ENCODE data around the gene NCOA5. TPM values are rescaled to one million over a fixed set of nuclear protein-coding genes. Genes with fewer than 3 reads are reported as not detected.

The NCOA5 gene
- total RNA-seq, 1 experiment from 2014 or later = 26.9 TPM

GRCh38 chr20:46056970-46057855 lies 32.5 kb downstream of the NCOA5 start:
- H4K20me1 ChIP-seq (ENCODE audit: low read length) = no peaks in the 10 kb centered on the region
- no peaks in the 10 kb centered on the region for H3K27me3 ChIP-seq (ENCODE audit: low read length)
- CTCF ChIA-PET = no interaction called here
- peaks cover 10% of the 10 kb centered on the region; the same call in 1 of the 2 replicates for H3K36me3 ChIP-seq (ENCODE audit: low read depth, low read length)
- H3K9me2 ChIP-seq (replicated peaks; ENCODE audit: low read length) = no peaks in the 10 kb centered on the region
- ATAC-seq (no peak), DNase-seq (no peak)
- no peaks in the 10 kb centered on the region for H3K4me1 ChIP-seq (ENCODE audit: insufficient read depth, low read length)
- POLR2A ChIA-PET (ENCODE audit: unreplicated experiment) = interaction anchor here (0.5 kb wide), 1 partner anchor 27 kb away, joined by 3 read pairs; no protein-coding TSS in a partner anchor
- H3K4me2 ChIP-seq (ENCODE audit: low read length) = no peak overlapping the region
- no peak overlapping the region for H3K4me3 ChIP-seq (ENCODE audit: low read length)
- BruUV-seq (replicated peaks) = no TSS peak
- TF ChIP-seq EZH2 (IDR thresholded peaks at IDR 0.05; ENCODE audit: low read length, unreplicated experiment) = no peak
- TF ChIP-seq CTCF (conservative IDR thresholded peaks at IDR 0.05; ENCODE audit: low read depth, low read length) = no peak
- no peak for TF ChIP-seq EZH2phosphoT487 (IDR thresholded peaks at IDR 0.05; ENCODE audit: borderline replicate concordance, low read length)
- H3K27ac ChIP-seq (ENCODE audit: low read length) = no peak overlapping the region
- intact Hi-C loops (cut with micrococcal nuclease) = no loop called here
- H3K9ac ChIP-seq (ENCODE audit: low read length) = no peak overlapping the region
- H3K79me2 ChIP-seq (ENCODE audit: low read length) = no peaks in the 10 kb centered on the region
- no peak overlapping the region for H2AFZ ChIP-seq (ENCODE audit: low read length)
- H3F3A ChIP-seq (ENCODE audit: low read length, unreplicated experiment) = no peaks in the 10 kb centered on the region
- H3K9me3 ChIP-seq (ENCODE audit: low read length) = no peaks in the 10 kb centered on the region

- no peak for TF ChIP-seq EZH2phosphoT487 (IDR thresholded peaks at IDR 0.05; ENCODE audit: borderline replicate concordance, low read length)
- TF ChIP-seq EZH2 (IDR thresholded peaks at IDR 0.05; ENCODE audit: low read length, unreplicated experiment) = no peak
- no peak for TF ChIP-seq CTCF (conservative IDR thresholded peaks at IDR 0.05; ENCODE audit: low read depth, low read length)
- no peaks in the 10 kb centered on the region for H3K4me1 ChIP-seq (ENCODE audit: insufficient read depth, low read length)
- H3K36me3 ChIP-seq (ENCODE audit: low read depth, low read length) = peaks cover 1% of the 10 kb centered on the region; the same call in 1 of the 2 replicates
- ATAC-seq = no peak
- no peak overlapping the region for H3K9ac ChIP-seq (ENCODE audit: low read length)
- no peak overlapping the region for H3K4me2 ChIP-seq (ENCODE audit: low read length)
- H3K27ac ChIP-seq (ENCODE audit: low read length) = no peak overlapping the region
- BruUV-seq (replicated peaks) = no TSS peak
- H3K27me3 ChIP-seq (ENCODE audit: low read length) = no peaks in the 10 kb centered on the region
- POLR2A ChIA-PET (ENCODE audit: unreplicated experiment) = no interaction called here
- intact Hi-C loops (cut with micrococcal nuclease) = no loop called here
- CTCF ChIA-PET = no interaction called here
- no peaks in the 10 kb centered on the region for H3K79me2 ChIP-seq (ENCODE audit: low read length)
- no peak overlapping the region for H3K4me3 ChIP-seq (ENCODE audit: low read length)
- DNase-seq = no peak
- H3F3A ChIP-seq (ENCODE audit: low read length, unreplicated experiment) = no peaks in the 10 kb centered on the region
- no peaks in the 10 kb centered on the region for H4K20me1 ChIP-seq (ENCODE audit: low read length)
- no peaks in the 10 kb centered on the region for H3K9me2 ChIP-seq (replicated peaks; ENCODE audit: low read length)
- no peak overlapping the region for H2AFZ ChIP-seq (ENCODE audit: low read length)
- H3K9me3 ChIP-seq (ENCODE audit: low read length) = no peaks in the 10 kb centered on the region
Measured at GRCh38 chr20:46056027-46056833, 33.5 kb downstream of the NCOA5 start.
